ENCODE results near the gene RPL9.

DNA sequence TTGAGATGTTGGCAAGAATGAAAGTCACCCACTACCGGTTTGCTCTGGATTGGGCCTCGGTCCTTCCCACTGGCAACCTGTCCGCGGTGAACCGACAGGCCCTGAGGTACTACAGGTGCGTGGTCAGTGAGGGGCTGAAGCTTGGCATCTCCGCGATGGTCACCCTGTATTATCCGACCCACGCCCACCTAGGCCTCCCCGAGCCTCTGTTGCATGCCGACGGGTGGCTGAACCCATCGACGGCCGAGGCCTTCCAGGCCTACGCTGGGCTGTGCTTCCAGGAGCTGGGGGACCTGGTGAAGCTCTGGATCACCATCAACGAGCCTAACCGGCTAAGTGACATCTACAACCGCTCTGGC lies 12.3 kb downstream of the RPL9 start:
- TF ChIP-seq, protein P1, sequence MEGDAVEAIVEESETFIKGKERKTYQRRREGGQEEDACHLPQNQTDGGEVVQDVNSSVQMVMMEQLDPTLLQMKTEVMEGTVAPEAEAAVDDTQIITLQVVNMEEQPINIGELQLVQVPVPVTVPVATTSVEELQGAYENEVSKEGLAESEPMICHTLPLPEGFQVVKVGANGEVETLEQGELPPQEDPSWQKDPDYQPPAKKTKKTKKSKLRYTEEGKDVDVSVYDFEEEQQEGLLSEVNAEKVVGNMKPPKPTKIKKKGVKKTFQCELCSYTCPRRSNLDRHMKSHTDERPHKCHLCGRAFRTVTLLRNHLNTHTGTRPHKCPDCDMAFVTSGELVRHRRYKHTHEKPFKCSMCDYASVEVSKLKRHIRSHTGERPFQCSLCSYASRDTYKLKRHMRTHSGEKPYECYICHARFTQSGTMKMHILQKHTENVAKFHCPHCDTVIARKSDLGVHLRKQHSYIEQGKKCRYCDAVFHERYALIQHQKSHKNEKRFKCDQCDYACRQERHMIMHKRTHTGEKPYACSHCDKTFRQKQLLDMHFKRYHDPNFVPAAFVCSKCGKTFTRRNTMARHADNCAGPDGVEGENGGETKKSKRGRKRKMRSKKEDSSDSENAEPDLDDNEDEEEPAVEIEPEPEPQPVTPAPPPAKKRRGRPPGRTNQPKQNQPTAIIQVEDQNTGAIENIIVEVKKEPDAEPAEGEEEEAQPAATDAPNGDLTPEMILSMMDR (IDR thresholded peaks at IDR 0.05) = no peak
- no peak for TF ChIP-seq ZFX (IDR thresholded peaks at IDR 0.05; ENCODE audit: borderline replicate concordance)

Measured in 22Rv1 (cell line).